ENCODE results near the gene MZF1.

DNA sequence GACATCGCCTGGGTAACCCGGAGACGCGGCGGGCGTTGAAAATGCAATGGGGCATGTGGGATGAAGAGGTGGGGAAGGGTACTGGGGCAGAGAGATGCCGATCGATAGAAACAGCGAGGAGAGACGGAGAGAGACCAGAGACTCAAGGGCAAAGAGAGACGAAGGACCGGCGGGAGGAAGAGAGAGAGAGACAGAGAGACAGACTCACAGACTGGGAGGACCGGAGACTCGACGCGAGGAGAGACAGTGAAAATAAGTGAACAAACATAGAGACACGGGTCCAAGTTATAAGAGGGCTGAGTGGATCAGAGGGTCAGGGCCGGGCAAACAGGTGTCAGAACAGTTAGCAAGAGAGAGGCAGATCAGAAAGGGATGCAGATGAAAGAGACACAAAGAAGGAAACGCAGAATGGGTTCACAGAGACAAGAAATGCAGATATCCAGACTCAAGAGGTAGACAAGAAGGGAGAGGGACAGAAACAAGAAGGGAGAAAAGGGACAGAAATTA lies 576 bp upstream of the MZF1 start:
- TF ChIP-seq POLR2AphosphoS5 (IDR thresholded peaks at IDR 0.05; ENCODE audit: control insufficient read depth, insufficient read depth, low read depth, low read length) (no peak), PHF8 (IDR thresholded peaks at IDR 0.05; ENCODE audit: borderline replicate concordance, low read length) (no peak), EP300 (IDR thresholded peaks at IDR 0.05; ENCODE audit: low read length) (no peak), NR2C2 (CRISPR knock-in tag; IDR thresholded peaks at IDR 0.05) (no peak), NR2C2 (tag; IDR thresholded peaks at IDR 0.05) (no peak), JUN (IDR thresholded peaks at IDR 0.05; ENCODE audit: borderline replicate concordance, low read depth, low read length) (no peak; the same call in 1 of the 2 replicates), JUN (CRISPR knock-in tag; IDR thresholded peaks at IDR 0.05; ENCODE audit: borderline replicate concordance) (no peak), NBN (IDR thresholded peaks at IDR 0.05; ENCODE audit: low read depth) (no peak), ESRRA (IDR thresholded peaks at IDR 0.05; ENCODE audit: borderline replicate concordance, low read depth) (no peak), ZNF584 (CRISPR knock-in tag; IDR thresholded peaks at IDR 0.05; ENCODE audit: low read depth) (no peak), ELF4 (CRISPR knock-in tag; IDR thresholded peaks at IDR 0.05) (peak; percentile 57; the same call in 1 of the 2 replicates), POU5F1 (IDR thresholded peaks at IDR 0.05; ENCODE audit: borderline replicate concordance, low read depth, low read length, partially characterized antibody) (no peak), CBX3 (IDR thresholded peaks at IDR 0.05; ENCODE audit: borderline replicate concordance in 1 of 2, low read length in 2 of 2) (no peak)
- TF ChIP-seq, protein P1, sequence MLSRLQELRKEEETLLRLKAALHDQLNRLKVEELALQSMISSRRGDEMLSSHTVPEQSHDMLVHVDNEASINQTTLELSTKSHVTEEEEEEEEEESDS (CRISPR knock-in tag; IDR thresholded peaks at IDR 0.05), result no peak
- TF ChIP-seq, protein P2, sequence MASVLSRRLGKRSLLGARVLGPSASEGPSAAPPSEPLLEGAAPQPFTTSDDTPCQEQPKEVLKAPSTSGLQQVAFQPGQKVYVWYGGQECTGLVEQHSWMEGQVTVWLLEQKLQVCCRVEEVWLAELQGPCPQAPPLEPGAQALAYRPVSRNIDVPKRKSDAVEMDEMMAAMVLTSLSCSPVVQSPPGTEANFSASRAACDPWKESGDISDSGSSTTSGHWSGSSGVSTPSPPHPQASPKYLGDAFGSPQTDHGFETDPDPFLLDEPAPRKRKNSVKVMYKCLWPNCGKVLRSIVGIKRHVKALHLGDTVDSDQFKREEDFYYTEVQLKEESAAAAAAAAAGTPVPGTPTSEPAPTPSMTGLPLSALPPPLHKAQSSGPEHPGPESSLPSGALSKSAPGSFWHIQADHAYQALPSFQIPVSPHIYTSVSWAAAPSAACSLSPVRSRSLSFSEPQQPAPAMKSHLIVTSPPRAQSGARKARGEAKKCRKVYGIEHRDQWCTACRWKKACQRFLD (CRISPR knock-in tag; IDR thresholded peaks at IDR 0.05), result no peak
- TF ChIP-seq, protein P3, sequence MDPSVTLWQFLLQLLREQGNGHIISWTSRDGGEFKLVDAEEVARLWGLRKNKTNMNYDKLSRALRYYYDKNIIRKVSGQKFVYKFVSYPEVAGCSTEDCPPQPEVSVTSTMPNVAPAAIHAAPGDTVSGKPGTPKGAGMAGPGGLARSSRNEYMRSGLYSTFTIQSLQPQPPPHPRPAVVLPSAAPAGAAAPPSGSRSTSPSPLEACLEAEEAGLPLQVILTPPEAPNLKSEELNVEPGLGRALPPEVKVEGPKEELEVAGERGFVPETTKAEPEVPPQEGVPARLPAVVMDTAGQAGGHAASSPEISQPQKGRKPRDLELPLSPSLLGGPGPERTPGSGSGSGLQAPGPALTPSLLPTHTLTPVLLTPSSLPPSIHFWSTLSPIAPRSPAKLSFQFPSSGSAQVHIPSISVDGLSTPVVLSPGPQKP (CRISPR knock-in tag; IDR thresholded peaks at IDR 0.05), result no peak

Data from K562 (cell line).